WTC11 (cell line): Measurements from ENCODE around the gene AOAH.

Experiments
- ATF1 ChIP-seq: sonication (generic); formaldehyde crosslinking; IDR thresholded peaks from 2 replicates; pipeline ENCODE4 v1.8.1; 2023; ENCODE audit warnings: mild to moderate bottlenecking, moderate library complexity, missing genetic modification reagents
- FOXP1 ChIP-seq: sonication (generic); formaldehyde crosslinking; IDR thresholded peaks from 2 replicates; pipeline ENCODE4 v1.8.0; 2022; ENCODE audit warnings: missing genetic modification reagents, mild to moderate bottlenecking, moderate library complexity, borderline replicate concordance
- TF ChIP-seq, protein P1 (sequence below): fragments of 200-600 bp; IDR thresholded peaks from 2 replicates; pipeline ENCODE4 v1.8.0; 2022; ENCODE audit warnings: antibody characterized with exemption
- TF ChIP-seq, protein P2 (sequence below): sonication (generic); formaldehyde crosslinking; IDR thresholded peaks from 2 replicates; pipeline ENCODE4 v1.8.1; 2023; ENCODE audit warnings: mild to moderate bottlenecking, missing genetic modification reagents, moderate library complexity
- TF ChIP-seq, protein P3 (sequence below): sonication (generic); formaldehyde crosslinking; IDR thresholded peaks from 2 replicates; pipeline ENCODE4 v1.8.0; 2022; ENCODE audit warnings: mild to moderate bottlenecking, missing genetic modification reagents

DNA sequence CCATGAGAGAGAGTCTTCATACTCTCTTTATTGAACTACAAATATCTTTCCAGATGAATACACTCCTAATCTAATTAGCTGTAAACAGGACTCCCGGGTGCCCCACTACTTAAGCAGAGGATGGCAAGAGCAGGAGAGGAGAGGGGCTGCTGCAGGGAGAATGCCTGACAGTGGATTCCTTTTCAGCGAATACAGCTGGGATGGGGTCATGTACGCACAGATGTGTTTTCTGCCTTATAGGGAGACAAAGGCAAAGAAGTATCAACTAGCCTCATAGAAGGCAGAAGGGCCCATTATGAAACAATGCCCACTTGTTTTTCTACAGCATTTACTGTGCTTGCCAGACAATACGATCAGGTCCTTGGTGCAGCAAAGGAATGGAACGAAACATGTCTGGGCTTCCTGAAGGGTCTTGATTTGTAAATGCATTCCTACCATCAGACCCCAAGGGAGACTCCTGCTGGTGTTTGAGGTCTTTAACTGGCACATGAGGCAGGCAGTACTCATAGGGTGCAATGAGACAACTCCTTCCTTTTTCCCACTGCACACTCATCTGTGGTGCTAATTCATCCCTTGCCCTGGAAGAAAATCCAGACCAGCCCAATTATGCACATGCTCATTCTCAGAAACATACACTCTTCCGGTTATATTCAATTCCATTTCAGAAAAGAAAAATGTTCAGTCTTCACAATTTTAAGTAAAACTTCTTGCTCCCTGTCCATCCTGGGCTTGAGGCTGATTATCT, 117.1 kb downstream of the AOAH start:
- TF ChIP-seq, protein P1, sequence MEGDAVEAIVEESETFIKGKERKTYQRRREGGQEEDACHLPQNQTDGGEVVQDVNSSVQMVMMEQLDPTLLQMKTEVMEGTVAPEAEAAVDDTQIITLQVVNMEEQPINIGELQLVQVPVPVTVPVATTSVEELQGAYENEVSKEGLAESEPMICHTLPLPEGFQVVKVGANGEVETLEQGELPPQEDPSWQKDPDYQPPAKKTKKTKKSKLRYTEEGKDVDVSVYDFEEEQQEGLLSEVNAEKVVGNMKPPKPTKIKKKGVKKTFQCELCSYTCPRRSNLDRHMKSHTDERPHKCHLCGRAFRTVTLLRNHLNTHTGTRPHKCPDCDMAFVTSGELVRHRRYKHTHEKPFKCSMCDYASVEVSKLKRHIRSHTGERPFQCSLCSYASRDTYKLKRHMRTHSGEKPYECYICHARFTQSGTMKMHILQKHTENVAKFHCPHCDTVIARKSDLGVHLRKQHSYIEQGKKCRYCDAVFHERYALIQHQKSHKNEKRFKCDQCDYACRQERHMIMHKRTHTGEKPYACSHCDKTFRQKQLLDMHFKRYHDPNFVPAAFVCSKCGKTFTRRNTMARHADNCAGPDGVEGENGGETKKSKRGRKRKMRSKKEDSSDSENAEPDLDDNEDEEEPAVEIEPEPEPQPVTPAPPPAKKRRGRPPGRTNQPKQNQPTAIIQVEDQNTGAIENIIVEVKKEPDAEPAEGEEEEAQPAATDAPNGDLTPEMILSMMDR = no peak
- TF ChIP-seq, protein P2, sequence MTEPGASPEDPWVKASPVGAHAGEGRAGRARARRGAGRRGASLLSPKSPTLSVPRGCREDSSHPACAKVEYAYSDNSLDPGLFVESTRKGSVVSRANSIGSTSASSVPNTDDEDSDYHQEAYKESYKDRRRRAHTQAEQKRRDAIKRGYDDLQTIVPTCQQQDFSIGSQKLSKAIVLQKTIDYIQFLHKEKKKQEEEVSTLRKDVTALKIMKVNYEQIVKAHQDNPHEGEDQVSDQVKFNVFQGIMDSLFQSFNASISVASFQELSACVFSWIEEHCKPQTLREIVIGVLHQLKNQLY (CRISPR knock-in tag) = no peak
- TF ChIP-seq ATF1 (CRISPR knock-in tag) (no peak), FOXP1 (CRISPR knock-in tag) (no peak)
- TF ChIP-seq, protein P3, sequence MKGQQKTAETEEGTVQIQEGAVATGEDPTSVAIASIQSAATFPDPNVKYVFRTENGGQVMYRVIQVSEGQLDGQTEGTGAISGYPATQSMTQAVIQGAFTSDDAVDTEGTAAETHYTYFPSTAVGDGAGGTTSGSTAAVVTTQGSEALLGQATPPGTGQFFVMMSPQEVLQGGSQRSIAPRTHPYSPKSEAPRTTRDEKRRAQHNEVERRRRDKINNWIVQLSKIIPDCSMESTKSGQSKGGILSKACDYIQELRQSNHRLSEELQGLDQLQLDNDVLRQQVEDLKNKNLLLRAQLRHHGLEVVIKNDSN = no peak
